ENCODE measurements around the gene DUSP22.

Gene DUSP22

DNA sequence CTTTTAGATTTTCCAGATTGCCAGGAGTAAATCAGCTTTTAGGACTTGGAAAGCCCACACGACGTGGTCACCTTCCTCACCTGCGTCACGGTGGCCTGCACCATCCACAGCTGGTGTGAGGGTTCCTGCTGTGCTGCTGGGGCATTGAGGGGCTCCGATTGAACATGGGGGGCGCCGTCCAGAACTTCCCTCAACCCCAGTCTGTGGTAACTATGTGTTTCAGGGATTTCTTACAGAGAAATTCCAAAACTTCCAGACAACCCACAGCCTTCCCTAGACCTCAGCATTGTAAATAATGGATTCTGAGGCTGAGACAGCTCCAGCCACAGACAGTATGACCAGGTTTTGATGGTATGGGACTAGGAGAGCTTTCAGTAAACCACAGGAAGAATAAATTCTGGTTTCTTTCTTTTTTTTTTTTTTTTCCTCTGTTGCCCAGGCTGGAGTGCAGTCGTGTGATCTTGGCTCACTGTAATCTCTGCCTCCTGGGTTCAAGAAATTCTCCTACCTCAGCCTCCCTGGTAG lies 52.6 kb downstream of the DUSP22 start:
- Histone ChIP-seq H2BK5ac (ENCODE audit: low read length) (no peak overlapping the region), H3K18ac (ENCODE audit: low read length) (no peak overlapping the region), H2AK5ac (ENCODE audit: low read length) (no peak overlapping the region), H3K56ac (ENCODE audit: low read length) (no peak overlapping the region), H4K8ac (ENCODE audit: low read depth, low read length) (no peak overlapping the region), H3K36me3 (ENCODE audit: control insufficient read depth, insufficient read depth, low read length) (no peaks in the 10 kb centered on the region), H2BK120ac (ENCODE audit: low read depth, low read length) (no peak overlapping the region), H3K9ac (ENCODE audit: low read length) (no peak overlapping the region), H3K27me3 (ENCODE audit: insufficient read depth, low read length, poor library complexity) (no peaks in the 10 kb centered on the region), H4K5ac (ENCODE audit: low read length) (no peak overlapping the region), H2BK15ac (replicated peaks; ENCODE audit: low read depth) (no peak overlapping the region), H3K79me1 (ENCODE audit: low read length) (no peaks in the 10 kb centered on the region), H3K4me3 (ENCODE audit: low read length) (no peak overlapping the region), H3K4ac (ENCODE audit: low read depth, low read length) (no peak overlapping the region), H3K23ac (ENCODE audit: low read length) (no peak overlapping the region), H3K4me2 (ENCODE audit: low read length) (no peak overlapping the region), H3K4me1 (ENCODE audit: control insufficient read depth, low read depth, low read length) (no peaks in the 10 kb centered on the region), H3K79me2 (ENCODE audit: control insufficient read depth, insufficient read depth, low read length) (no peaks in the 10 kb centered on the region), H3K27ac (ENCODE audit: low read depth, low read length) (no peak overlapping the region)
- WGBS (ENCODE audit: extremely low coverage, insufficient coverage, low lambda C conversion rate): no CpG with 5 or more reads among the region's 8 CpGs
- DNase-seq: no peak

GRCh38 chr6:345747-346385 lies 53.6 kb downstream of the DUSP22 start:
- Histone ChIP-seq H3K79me2 (ENCODE audit: control insufficient read depth, insufficient read depth, low read length) (no peaks in the 10 kb centered on the region), H3K23ac (ENCODE audit: low read length) (no peak overlapping the region), H4K5ac (ENCODE audit: low read length) (no peak overlapping the region), H2BK5ac (ENCODE audit: low read length) (no peak overlapping the region), H3K9ac (ENCODE audit: low read length) (no peak overlapping the region), H3K18ac (ENCODE audit: low read length) (no peak overlapping the region), H3K36me3 (ENCODE audit: control insufficient read depth, insufficient read depth, low read length) (no peaks in the 10 kb centered on the region), H2BK120ac (ENCODE audit: low read depth, low read length) (no peak overlapping the region), H3K4me3 (ENCODE audit: low read length) (no peak overlapping the region), H3K27ac (ENCODE audit: low read depth, low read length) (no peak overlapping the region), H3K4me1 (ENCODE audit: control insufficient read depth, low read depth, low read length) (no peaks in the 10 kb centered on the region), H3K79me1 (ENCODE audit: low read length) (no peaks in the 10 kb centered on the region), H2AK5ac (ENCODE audit: low read length) (no peak overlapping the region), H3K4me2 (ENCODE audit: low read length) (no peak overlapping the region), H4K8ac (ENCODE audit: low read depth, low read length) (no peak overlapping the region), H3K56ac (ENCODE audit: low read length) (no peak overlapping the region), H3K27me3 (ENCODE audit: insufficient read depth, low read length, poor library complexity) (no peaks in the 10 kb centered on the region), H2BK15ac (replicated peaks; ENCODE audit: low read depth) (no peak overlapping the region), H3K4ac (ENCODE audit: low read depth, low read length) (no peak overlapping the region)
- no CpG with 5 or more reads among the region's 17 CpGs for WGBS (ENCODE audit: extremely low coverage, insufficient coverage, low lambda C conversion rate)
- no peak for DNase-seq

DNA sequence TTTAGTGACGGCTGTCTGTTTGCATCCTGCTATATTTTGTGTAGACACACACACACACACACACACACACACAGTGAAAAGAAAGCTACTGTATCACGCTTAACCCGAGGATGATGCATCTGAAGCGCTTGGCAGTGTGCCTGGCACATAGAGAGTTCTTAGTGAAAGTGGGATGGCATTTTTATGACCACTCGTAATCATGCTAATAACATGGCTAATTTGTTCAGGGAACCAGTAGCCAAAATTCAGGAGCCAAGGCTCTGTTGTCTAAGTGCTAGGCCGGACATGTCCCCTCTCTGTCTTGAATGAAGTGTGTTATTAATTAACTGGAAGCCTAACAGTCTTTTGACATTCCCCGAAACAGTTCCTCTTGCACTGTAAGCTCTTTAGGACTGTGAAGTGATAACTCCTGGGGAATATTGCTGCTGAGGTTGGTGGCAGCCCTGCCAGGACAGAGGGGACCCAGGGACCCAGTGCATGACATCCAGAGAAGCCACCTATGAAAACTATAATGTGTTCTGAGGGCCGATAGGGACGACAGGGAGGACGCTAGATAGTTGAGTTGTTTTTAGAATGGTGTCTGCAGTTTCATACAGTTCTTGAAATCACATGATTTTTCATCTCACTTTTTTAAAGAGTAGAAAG lies 54.2 kb downstream of the DUSP22 start:
- Histone ChIP-seq H2BK120ac (ENCODE audit: low read depth, low read length) (no peak overlapping the region), H3K27me3 (ENCODE audit: insufficient read depth, low read length, poor library complexity) (no peaks in the 10 kb centered on the region), H3K23ac (ENCODE audit: low read length) (no peak overlapping the region), H2AK5ac (ENCODE audit: low read length) (no peak overlapping the region), H3K79me2 (ENCODE audit: control insufficient read depth, insufficient read depth, low read length) (no peaks in the 10 kb centered on the region), H2BK15ac (replicated peaks; ENCODE audit: low read depth) (no peak overlapping the region), H3K4ac (ENCODE audit: low read depth, low read length) (no peak overlapping the region), H3K18ac (ENCODE audit: low read length) (no peak overlapping the region), H3K4me2 (ENCODE audit: low read length) (no peak overlapping the region), H3K9ac (ENCODE audit: low read length) (no peak overlapping the region), H3K56ac (ENCODE audit: low read length) (no peak overlapping the region), H3K79me1 (ENCODE audit: low read length) (no peaks in the 10 kb centered on the region), H4K8ac (ENCODE audit: low read depth, low read length) (no peak overlapping the region), H3K4me1 (ENCODE audit: control insufficient read depth, low read depth, low read length) (no peaks in the 10 kb centered on the region), H4K5ac (ENCODE audit: low read length) (no peak overlapping the region), H3K4me3 (ENCODE audit: low read length) (no peak overlapping the region), H2BK5ac (ENCODE audit: low read length) (no peak overlapping the region), H3K27ac (ENCODE audit: low read depth, low read length) (no peak overlapping the region), H3K36me3 (ENCODE audit: control insufficient read depth, insufficient read depth, low read length) (no peaks in the 10 kb centered on the region)
- no peak for DNase-seq
- no CpG with 5 or more reads among the region's 10 CpGs for WGBS (ENCODE audit: extremely low coverage, insufficient coverage, low lambda C conversion rate)

DNA sequence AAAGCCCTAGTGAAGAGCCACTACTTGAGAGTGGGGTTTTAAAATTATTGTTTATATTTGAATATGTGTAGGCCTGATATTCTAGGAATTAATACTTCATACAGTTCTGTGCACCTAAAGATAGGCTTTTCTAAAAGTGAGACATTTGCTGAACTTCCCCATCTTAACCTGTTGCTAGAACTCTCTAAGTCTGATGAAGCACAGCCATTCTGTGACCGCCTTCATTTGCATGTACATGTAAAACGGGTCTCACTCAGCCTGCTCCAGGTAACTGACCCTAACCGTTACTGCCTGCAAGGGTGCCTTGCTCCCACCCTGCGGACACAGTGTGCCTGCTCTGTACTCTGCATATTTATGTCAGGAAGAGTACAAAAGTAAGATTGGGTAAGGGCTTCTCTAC lies 54.9 kb downstream of the DUSP22 start:
- H3K4me2 ChIP-seq (ENCODE audit: low read length): no peak overlapping the region
- no peak overlapping the region for H3K27ac ChIP-seq (ENCODE audit: low read depth, low read length)
- no peak overlapping the region for H2BK5ac ChIP-seq (ENCODE audit: low read length)
- H3K9ac ChIP-seq (ENCODE audit: low read length): no peak overlapping the region
- H3K18ac ChIP-seq (ENCODE audit: low read length): no peak overlapping the region
- no peaks in the 10 kb centered on the region for H3K36me3 ChIP-seq (ENCODE audit: control insufficient read depth, insufficient read depth, low read length)
- H3K79me2 ChIP-seq (ENCODE audit: control insufficient read depth, insufficient read depth, low read length): no peaks in the 10 kb centered on the region
- H4K5ac ChIP-seq (ENCODE audit: low read length): no peak overlapping the region
- H3K27me3 ChIP-seq (ENCODE audit: insufficient read depth, low read length, poor library complexity): no peaks in the 10 kb centered on the region
- no peak overlapping the region for H4K8ac ChIP-seq (ENCODE audit: low read depth, low read length)
- no peaks in the 10 kb centered on the region for H3K4me1 ChIP-seq (ENCODE audit: control insufficient read depth, low read depth, low read length)
- H2BK120ac ChIP-seq (ENCODE audit: low read depth, low read length): no peak overlapping the region
- H3K23ac ChIP-seq (ENCODE audit: low read length): no peak overlapping the region
- WGBS (ENCODE audit: extremely low coverage, insufficient coverage, low lambda C conversion rate): no CpG with 5 or more reads among the region's 4 CpGs
- H2AK5ac ChIP-seq (ENCODE audit: low read length): no peak overlapping the region
- DNase-seq: no peak
- H3K56ac ChIP-seq (ENCODE audit: low read length): no peak overlapping the region
- H3K4me3 ChIP-seq (ENCODE audit: low read length): no peak overlapping the region
- H2BK15ac ChIP-seq (replicated peaks; ENCODE audit: low read depth): no peak overlapping the region
- no peak overlapping the region for H3K4ac ChIP-seq (ENCODE audit: low read depth, low read length)
- H3K79me1 ChIP-seq (ENCODE audit: low read length): no peaks in the 10 kb centered on the region

GRCh38 chr6:347951-348859 lies 55.9 kb downstream of the DUSP22 start:
- Histone ChIP-seq H3K9ac (ENCODE audit: low read length) (no peak overlapping the region), H3K23ac (ENCODE audit: low read length) (no peak overlapping the region), H2BK15ac (replicated peaks; ENCODE audit: low read depth) (no peak overlapping the region), H2BK5ac (ENCODE audit: low read length) (no peak overlapping the region), H3K4ac (ENCODE audit: low read depth, low read length) (no peak overlapping the region), H3K36me3 (ENCODE audit: control insufficient read depth, insufficient read depth, low read length) (no peaks in the 10 kb centered on the region), H2BK120ac (ENCODE audit: low read depth, low read length) (no peak overlapping the region), H4K5ac (ENCODE audit: low read length) (no peak overlapping the region), H3K27me3 (ENCODE audit: insufficient read depth, low read length, poor library complexity) (no peaks in the 10 kb centered on the region), H3K79me2 (ENCODE audit: control insufficient read depth, insufficient read depth, low read length) (no peaks in the 10 kb centered on the region), H3K4me3 (ENCODE audit: low read length) (peak overlapping the region; percentile 3), H3K18ac (ENCODE audit: low read length) (no peak overlapping the region), H3K79me1 (ENCODE audit: low read length) (no peaks in the 10 kb centered on the region), H3K4me1 (ENCODE audit: control insufficient read depth, low read depth, low read length) (no peaks in the 10 kb centered on the region), H3K4me2 (ENCODE audit: low read length) (no peak overlapping the region), H3K56ac (ENCODE audit: low read length) (no peak overlapping the region), H3K27ac (ENCODE audit: low read depth, low read length) (no peak overlapping the region), H2AK5ac (ENCODE audit: low read length) (no peak overlapping the region), H4K8ac (ENCODE audit: low read depth, low read length) (no peak overlapping the region)
- WGBS (ENCODE audit: extremely low coverage, insufficient coverage, low lambda C conversion rate): no CpG with 5 or more reads among the region's 27 CpGs
- DNase-seq: no peak

All from mesendoderm (in vitro differentiated cells).